HEK293 (cell line): ENCODE results near the gene PMS1.

ENCODE experiments used
- CTCF ChIA-PET: fragments of 350-600 bp; formaldehyde crosslinking; extraction: SDS; loops from one replicate; lab custom pipeline; 2021; ENCODE audit warnings: antibody characterized with exemption; lab: Yijun Ruan, JAX
- POLR2A ChIA-PET: fragments of 300-600 bp; formaldehyde crosslinking; extraction: SDS; loops from one replicate; lab custom pipeline; 2020; ENCODE audit warnings: antibody characterized with exemption, inconsistent platforms; lab: Yijun Ruan, JAX
- H3K27ac ChIP-seq: fragments of 200-500 bp; sonication (Bioruptor generic); 2 replicates; pipeline ENCODE4 v1.5.1; 2014; ENCODE audit warnings: low read depth, low read length, control low read depth, inconsistent platforms; ENCODE audit errors: extremely low read depth
- H3K36me3 ChIP-seq, 2 experiments: fragments of 200-500 bp in 1 of 2; sonication (Bioruptor generic) in 1 of 2; 1 replicate in 1 of 2; 2 replicates in 1 of 2; pipeline ENCODE4 v1.5.1; 2014 to 2017; ENCODE audit warnings: inconsistent platforms in 2 of 2, low read length in 2 of 2; ENCODE audit not compliant: control insufficient read depth in 2 of 2, insufficient read depth in 1 of 2
- H3K4me1 ChIP-seq: fragments of 200-500 bp; sonication (Bioruptor generic); 2 replicates; pipeline ENCODE4 v1.5.1; 2014; ENCODE audit warnings: mild to moderate bottlenecking, low read length, inconsistent platforms; ENCODE audit not compliant: control insufficient read depth, insufficient read depth
- H3K4me3 ChIP-seq: 2 replicates; pipeline ENCODE4 v1.5.1; 2011; ENCODE audit warnings: low read depth, mild to moderate bottlenecking, control low read depth, low read length, moderate library complexity
- H3K9me3 ChIP-seq: fragments of 200-500 bp; sonication (Bioruptor generic); 2 replicates; pipeline ENCODE4 v1.5.1; 2014; ENCODE audit warnings: low read depth, low read length, inconsistent platforms; ENCODE audit not compliant: control insufficient read depth, insufficient read depth
- AEBP2 ChIP-seq: fragments of 450-650 bp; formaldehyde crosslinking; IDR thresholded peaks from 2 replicates; pipeline ENCODE4 v1.5.1; 2016; ENCODE audit warnings: missing biosample characterization, missing genetic modification characterization, borderline replicate concordance
- BCL11A ChIP-seq: fragments of 450-650 bp; formaldehyde crosslinking; IDR thresholded peaks from 2 replicates; pipeline ENCODE4 v1.5.1; 2016; ENCODE audit warnings: low read depth, missing biosample characterization, missing genetic modification characterization
- ELK4 ChIP-seq: IDR thresholded peaks from 2 replicates; pipeline ENCODE4 v1.6.1; 2011; ENCODE audit warnings: mild to moderate bottlenecking, low read depth, low read length, borderline replicate concordance
- KLF10 ChIP-seq: fragments of 450-650 bp; IDR thresholded peaks from 2 replicates; pipeline ENCODE4 v1.5.1; 2018; ENCODE audit warnings: missing biosample characterization, mild to moderate bottlenecking, missing genetic modification characterization
- KLF8 ChIP-seq: fragments of 450-650 bp; formaldehyde crosslinking; IDR thresholded peaks from 2 replicates; pipeline ENCODE4 v1.5.1; 2016; ENCODE audit warnings: missing biosample characterization, missing genetic modification characterization
- MEIS1 ChIP-seq: sonication (generic); formaldehyde crosslinking; IDR thresholded peaks from 2 replicates; pipeline ENCODE4 v1.8.1; 2022; ENCODE audit warnings: missing genetic modification reagents, mild to moderate bottlenecking, borderline replicate concordance
- OSR2 ChIP-seq: fragments of 450-650 bp; formaldehyde crosslinking; IDR thresholded peaks from 2 replicates; pipeline ENCODE4 v1.5.1; 2016; ENCODE audit warnings: missing biosample characterization, missing genetic modification characterization
- REST ChIP-seq: fragments of 450-650 bp; formaldehyde crosslinking; IDR thresholded peaks from 2 replicates; pipeline ENCODE4 v1.5.1; 2016; ENCODE audit warnings: missing biosample characterization, missing genetic modification characterization
- TCF7L2 ChIP-seq: IDR thresholded peaks from 2 replicates; pipeline ENCODE4 v1.6.1; 2011; ENCODE audit warnings: low read depth, mild to moderate bottlenecking, inconsistent platforms, low read length, moderate library complexity, borderline replicate concordance
- ZBTB48 ChIP-seq: fragments of 450-650 bp; formaldehyde crosslinking; IDR thresholded peaks from 2 replicates; pipeline ENCODE4 v1.5.1; 2016; ENCODE audit warnings: missing biosample characterization, missing genetic modification characterization
- ZFP69B ChIP-seq: fragments of 450-650 bp; formaldehyde crosslinking; IDR thresholded peaks from 2 replicates; pipeline ENCODE4 v1.5.1; 2016; ENCODE audit warnings: missing biosample characterization, missing genetic modification characterization
- ZNF174 ChIP-seq: fragments of 450-650 bp; formaldehyde crosslinking; IDR thresholded peaks from 2 replicates; pipeline ENCODE4 v1.5.0; 2017; ENCODE audit warnings: missing biosample characterization, mild to moderate bottlenecking, missing genetic modification characterization
- ZNF26 ChIP-seq: fragments of 450-650 bp; formaldehyde crosslinking; IDR thresholded peaks from 2 replicates; pipeline ENCODE4 v1.5.1; 2016; ENCODE audit warnings: missing biosample characterization, missing genetic modification characterization
- ZNF302 ChIP-seq: fragments of 450-650 bp; formaldehyde crosslinking; IDR thresholded peaks from 2 replicates; pipeline ENCODE4 v1.5.1; 2016; ENCODE audit warnings: missing biosample characterization, missing genetic modification characterization, low read depth
- ZNF366 ChIP-seq: fragments of 450-650 bp; formaldehyde crosslinking; conservative IDR thresholded peaks from 2 replicates; pipeline ENCODE4 v1.5.1; 2016; ENCODE audit warnings: missing biosample characterization, missing genetic modification characterization
- ZNF416 ChIP-seq: fragments of 450-650 bp; formaldehyde crosslinking; IDR thresholded peaks from 2 replicates; pipeline ENCODE4 v1.5.1; 2016; ENCODE audit warnings: missing biosample characterization, missing genetic modification characterization
- ZNF426 ChIP-seq: fragments of 450-650 bp; formaldehyde crosslinking; IDR thresholded peaks from 2 replicates; pipeline ENCODE4 v1.5.1; 2017; ENCODE audit warnings: missing biosample characterization, missing genetic modification characterization, mild to moderate bottlenecking, inconsistent platforms, moderate library complexity
- ZNF544 ChIP-seq: fragments of 450-650 bp; formaldehyde crosslinking; IDR thresholded peaks from 2 replicates; pipeline ENCODE4 v1.5.0; 2017; ENCODE audit warnings: missing biosample characterization, missing genetic modification characterization
- ZNF549 ChIP-seq: fragments of 450-650 bp; IDR thresholded peaks from 2 replicates; pipeline ENCODE4 v1.5.1; 2018; ENCODE audit warnings: missing biosample characterization, missing genetic modification characterization, mild to moderate bottlenecking, inconsistent platforms, moderate library complexity
- ZNF624 ChIP-seq: fragments of 450-650 bp; formaldehyde crosslinking; IDR thresholded peaks from 2 replicates; pipeline ENCODE4 v1.5.1; 2017; ENCODE audit warnings: missing biosample characterization, missing genetic modification characterization
- ZNF639 ChIP-seq: fragments of 450-650 bp; formaldehyde crosslinking; IDR thresholded peaks from 2 replicates; pipeline ENCODE4 v1.5.1; 2016; ENCODE audit warnings: missing biosample characterization, missing genetic modification characterization
- ZNF654 ChIP-seq: fragments of 450-650 bp; formaldehyde crosslinking; IDR thresholded peaks from 2 replicates; pipeline ENCODE4 v1.5.1; 2016; ENCODE audit warnings: low read depth, missing biosample characterization, missing genetic modification characterization
- ZNF664 ChIP-seq: fragments of 450-650 bp; formaldehyde crosslinking; IDR thresholded peaks from 2 replicates; pipeline ENCODE4 v1.5.1; 2016; ENCODE audit warnings: missing biosample characterization, missing genetic modification characterization
- ZSCAN4 ChIP-seq: fragments of 450-650 bp; formaldehyde crosslinking; IDR thresholded peaks from 2 replicates; pipeline ENCODE4 v1.5.1; 2017; ENCODE audit warnings: missing biosample characterization, missing genetic modification characterization

Gene PMS1

GRCh38 chr2:189896809-189897208 is 112.6 kb downstream of the PMS1 start (continued):
- no peak for TF ChIP-seq ZNF639
- TF ChIP-seq AEBP2 (tag by site-specific recombination) = no peak
- TF ChIP-seq ZFP69B = no peak
- TF ChIP-seq ELK4 = no peak
- no peak for TF ChIP-seq ZNF544
- no peak for TF ChIP-seq MEIS1
- TF ChIP-seq TCF7L2 = no peak

GRCh38 chr2:189899101-189899500 is 114.9 kb downstream of the PMS1 start:
- ChIA-PET POLR2A (no interaction called here), CTCF (interaction anchor here (0.6 kb wide), 1 partner anchor 12 kb away, joined by 3 read pairs; no protein-coding TSS in a partner anchor)
- no peaks in the 10 kb centered on the region for H3K36me3 ChIP-seq

More at GRCh38 chr2:189899101-189899500, 114.9 kb downstream of the PMS1 start:
- TF ChIP-seq ZNF426 (tag by site-specific recombination) = no peak
- no peak for TF ChIP-seq ZNF664 (tag by site-specific recombination)
- TF ChIP-seq ZNF26 (tag by site-specific recombination) = no peak
- no peak for TF ChIP-seq ZSCAN4
- TF ChIP-seq ZNF174 (tag by site-specific recombination) = no peak
- no peak for TF ChIP-seq ZBTB48 (tag by site-specific recombination)
- TF ChIP-seq KLF10 (tag by site-specific recombination) = no peak
- no peak for TF ChIP-seq OSR2
- no peak for TF ChIP-seq BCL11A (tag by site-specific recombination)
- no peak for TF ChIP-seq ZNF654 (tag by site-specific recombination)
- no peak for TF ChIP-seq ZNF549 (tag by site-specific recombination)
- no peak for TF ChIP-seq ZNF302 (tag by site-specific recombination)
- TF ChIP-seq KLF8 (tag by site-specific recombination) = no peak
- TF ChIP-seq ZNF366 (tag by site-specific recombination) = no peak
- TF ChIP-seq ZNF624 (tag by site-specific recombination) = no peak
- no peak for TF ChIP-seq REST (tag by site-specific recombination)
- no peak for TF ChIP-seq ZNF416 (tag by site-specific recombination)
- no peaks in the 10 kb centered on the region for H3K9me3 ChIP-seq
- peaks cover 5% of the 10 kb centered on the region for H3K4me1 ChIP-seq
- no peak overlapping the region for H3K4me3 ChIP-seq
- no peak overlapping the region for H3K27ac ChIP-seq
